Measurements from ENCODE around the gene LRRTM2.

DNA sequence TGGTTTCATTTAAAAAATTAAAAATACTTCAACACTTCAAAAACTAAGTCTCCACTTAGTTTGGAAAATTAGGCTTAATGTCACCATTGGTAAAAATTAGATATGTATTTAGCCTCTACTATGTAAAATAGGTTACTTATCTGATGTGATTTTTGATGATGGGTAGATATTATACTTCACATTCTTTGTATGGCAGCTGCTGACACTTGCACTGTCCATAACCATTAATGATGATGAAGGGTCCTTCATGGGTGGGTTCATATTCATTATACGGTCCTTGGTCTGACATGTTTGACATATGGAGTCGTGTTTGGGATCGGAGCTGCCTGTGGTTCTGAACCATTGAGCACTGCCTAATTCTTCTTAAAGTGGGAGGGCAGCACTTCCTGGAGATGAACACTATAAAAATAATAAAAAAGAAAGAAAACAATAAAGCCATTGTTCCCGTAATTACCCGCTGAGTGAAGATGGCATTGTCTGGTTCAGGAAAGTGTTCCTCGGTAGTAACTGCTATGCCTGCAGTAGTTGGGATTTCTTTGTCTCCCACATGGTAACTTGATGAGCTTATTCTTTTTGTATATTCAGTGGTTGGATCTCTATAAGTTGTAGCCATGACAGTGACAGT lies 2.2 kb downstream of the LRRTM2 start:
- TF ChIP-seq, protein P1, sequence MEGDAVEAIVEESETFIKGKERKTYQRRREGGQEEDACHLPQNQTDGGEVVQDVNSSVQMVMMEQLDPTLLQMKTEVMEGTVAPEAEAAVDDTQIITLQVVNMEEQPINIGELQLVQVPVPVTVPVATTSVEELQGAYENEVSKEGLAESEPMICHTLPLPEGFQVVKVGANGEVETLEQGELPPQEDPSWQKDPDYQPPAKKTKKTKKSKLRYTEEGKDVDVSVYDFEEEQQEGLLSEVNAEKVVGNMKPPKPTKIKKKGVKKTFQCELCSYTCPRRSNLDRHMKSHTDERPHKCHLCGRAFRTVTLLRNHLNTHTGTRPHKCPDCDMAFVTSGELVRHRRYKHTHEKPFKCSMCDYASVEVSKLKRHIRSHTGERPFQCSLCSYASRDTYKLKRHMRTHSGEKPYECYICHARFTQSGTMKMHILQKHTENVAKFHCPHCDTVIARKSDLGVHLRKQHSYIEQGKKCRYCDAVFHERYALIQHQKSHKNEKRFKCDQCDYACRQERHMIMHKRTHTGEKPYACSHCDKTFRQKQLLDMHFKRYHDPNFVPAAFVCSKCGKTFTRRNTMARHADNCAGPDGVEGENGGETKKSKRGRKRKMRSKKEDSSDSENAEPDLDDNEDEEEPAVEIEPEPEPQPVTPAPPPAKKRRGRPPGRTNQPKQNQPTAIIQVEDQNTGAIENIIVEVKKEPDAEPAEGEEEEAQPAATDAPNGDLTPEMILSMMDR (IDR thresholded peaks at IDR 0.05) = no peak
- no peak for TF ChIP-seq POLR2A (IDR thresholded peaks at IDR 0.05)

All from lower leg skin (tissue), 3 donors.